ENCODE results near the gene CITED4.

Gene CITED4

DNA sequence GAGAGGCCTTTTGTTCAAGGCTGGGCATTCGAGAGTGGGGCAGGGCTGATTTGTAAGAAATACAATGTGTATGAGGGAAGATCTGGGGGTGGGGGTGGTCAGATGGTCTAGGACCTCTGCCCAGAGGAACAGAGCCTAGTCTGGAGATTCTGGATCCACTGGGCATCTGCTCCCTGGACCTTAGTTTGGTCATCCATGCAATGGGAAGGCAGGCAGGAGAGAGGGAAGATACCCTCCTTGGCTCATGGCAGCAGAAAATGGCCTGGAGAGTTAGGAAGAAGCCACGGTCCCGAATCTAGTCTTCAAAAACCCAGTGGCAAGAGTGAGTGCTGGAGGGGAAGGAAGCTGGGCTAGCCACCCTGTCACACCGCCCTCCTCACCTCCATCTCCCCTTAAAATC, 38.8 kb downstream of the CITED4 start:
- DNase-seq (ENCODE audit: extremely low read depth, low read depth) = no peak
- TF ChIP-seq, protein P1, sequence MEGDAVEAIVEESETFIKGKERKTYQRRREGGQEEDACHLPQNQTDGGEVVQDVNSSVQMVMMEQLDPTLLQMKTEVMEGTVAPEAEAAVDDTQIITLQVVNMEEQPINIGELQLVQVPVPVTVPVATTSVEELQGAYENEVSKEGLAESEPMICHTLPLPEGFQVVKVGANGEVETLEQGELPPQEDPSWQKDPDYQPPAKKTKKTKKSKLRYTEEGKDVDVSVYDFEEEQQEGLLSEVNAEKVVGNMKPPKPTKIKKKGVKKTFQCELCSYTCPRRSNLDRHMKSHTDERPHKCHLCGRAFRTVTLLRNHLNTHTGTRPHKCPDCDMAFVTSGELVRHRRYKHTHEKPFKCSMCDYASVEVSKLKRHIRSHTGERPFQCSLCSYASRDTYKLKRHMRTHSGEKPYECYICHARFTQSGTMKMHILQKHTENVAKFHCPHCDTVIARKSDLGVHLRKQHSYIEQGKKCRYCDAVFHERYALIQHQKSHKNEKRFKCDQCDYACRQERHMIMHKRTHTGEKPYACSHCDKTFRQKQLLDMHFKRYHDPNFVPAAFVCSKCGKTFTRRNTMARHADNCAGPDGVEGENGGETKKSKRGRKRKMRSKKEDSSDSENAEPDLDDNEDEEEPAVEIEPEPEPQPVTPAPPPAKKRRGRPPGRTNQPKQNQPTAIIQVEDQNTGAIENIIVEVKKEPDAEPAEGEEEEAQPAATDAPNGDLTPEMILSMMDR (IDR thresholded peaks at IDR 0.05; ENCODE audit: low read depth, low read length, missing control alignments) = no peak
- H3K4me3 ChIP-seq (replicated peaks; ENCODE audit: low read depth, low read length) = no peak overlapping the region

DNA sequence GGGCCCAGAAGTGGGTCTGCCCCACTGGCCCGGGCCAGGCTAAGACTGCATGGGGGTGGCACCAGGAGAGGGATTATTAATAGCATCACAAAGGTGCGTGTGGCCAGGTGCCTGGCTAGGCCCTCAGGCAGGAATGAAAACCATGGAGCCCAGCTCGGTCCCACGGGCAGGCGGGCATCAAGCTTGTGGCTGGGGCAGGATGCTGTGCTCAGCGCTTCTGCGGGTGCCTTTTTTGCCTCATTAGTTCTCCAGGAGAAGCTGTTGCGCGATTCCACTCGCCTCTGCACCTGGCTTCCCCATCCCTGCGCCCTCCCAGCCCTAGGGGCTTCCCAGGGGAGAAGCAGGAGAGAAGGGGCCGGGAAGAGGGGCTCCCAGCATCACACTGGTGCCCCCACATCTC, 39.3 kb downstream of the CITED4 start:
- TF ChIP-seq, protein P1 (IDR thresholded peaks at IDR 0.05; ENCODE audit: low read depth, low read length, missing control alignments) = no peak
- H3K4me3 ChIP-seq (replicated peaks; ENCODE audit: low read depth, low read length) = no peak overlapping the region
- DNase-seq (ENCODE audit: extremely low read depth, low read depth) = no peak

DNA sequence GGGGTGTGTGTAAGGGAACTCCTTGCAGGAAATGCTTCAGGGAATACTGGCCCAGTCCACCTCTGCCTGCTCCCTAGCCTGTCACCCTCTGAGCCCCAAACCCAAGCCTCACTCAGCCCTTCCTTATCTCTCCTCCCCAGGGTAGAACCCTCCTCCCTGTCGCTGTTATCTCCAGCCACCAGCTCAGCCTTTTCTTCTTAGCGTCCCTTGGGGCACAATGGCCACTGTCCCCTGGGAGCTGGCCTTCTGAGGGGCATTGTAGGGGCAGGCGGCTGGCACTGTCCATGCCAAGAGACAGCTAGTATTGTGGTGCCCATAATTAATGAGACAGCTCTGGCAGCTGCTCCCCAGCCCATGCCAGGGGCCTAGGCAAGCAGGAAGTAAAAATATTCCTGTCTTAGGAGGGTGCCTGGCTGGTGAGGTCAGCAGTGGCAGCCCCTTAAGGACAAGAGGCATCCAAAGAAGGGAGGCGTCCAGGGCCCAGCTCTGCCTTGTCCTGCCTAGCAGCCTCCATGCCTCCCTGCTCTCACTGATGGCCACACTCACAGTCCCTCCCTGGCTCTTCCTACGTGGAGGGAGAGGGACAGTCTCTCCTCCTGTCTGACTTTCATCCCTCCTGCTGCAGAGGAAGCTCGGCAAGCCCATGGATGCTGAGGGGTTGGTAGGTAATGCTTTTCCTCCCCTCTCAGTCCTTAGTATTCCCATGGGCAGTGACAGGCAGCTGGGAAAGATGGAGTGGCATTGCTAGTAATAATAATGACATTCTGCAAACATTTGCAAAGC, 41.1 kb downstream of the CITED4 start:
- no peak overlapping the region for H3K4me3 ChIP-seq (replicated peaks; ENCODE audit: low read depth, low read length)
- TF ChIP-seq, protein P1 (IDR thresholded peaks at IDR 0.05; ENCODE audit: low read depth, low read length, missing control alignments) = no peak
- DNase-seq (ENCODE audit: extremely low read depth, low read depth) = no peak

DNA sequence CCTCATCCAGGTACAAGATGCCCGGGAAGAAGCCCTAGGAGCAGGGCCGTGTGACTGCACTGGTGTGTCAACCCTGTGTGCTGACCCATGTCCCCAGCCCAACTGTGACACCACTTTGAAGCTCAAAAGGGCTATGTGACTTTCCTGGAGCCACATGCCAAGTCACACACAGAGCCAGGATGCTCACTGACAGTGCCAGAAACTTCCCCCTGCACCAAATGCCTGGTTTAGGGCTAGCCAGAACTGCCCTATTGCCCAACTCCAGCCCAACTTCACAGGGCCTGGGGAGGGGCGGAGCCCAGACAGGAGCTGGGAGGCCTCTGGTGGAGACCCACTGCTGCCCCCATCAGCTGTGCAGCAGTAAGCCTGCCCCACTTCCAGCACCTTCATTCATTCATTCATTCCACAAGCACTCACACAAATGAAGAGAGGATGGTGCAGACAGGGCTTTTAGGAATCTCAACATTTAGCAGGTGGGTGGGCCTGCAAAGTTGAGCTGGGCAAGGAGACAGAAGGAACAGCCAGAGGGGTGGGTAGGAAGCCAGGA, 41.8 kb downstream of the CITED4 start:
- no peak overlapping the region for H3K4me3 ChIP-seq (replicated peaks; ENCODE audit: low read depth, low read length)
- TF ChIP-seq, protein P1 (IDR thresholded peaks at IDR 0.05; ENCODE audit: low read depth, low read length, missing control alignments) = no peak
- no peak for DNase-seq (ENCODE audit: extremely low read depth, low read depth)

DNA sequence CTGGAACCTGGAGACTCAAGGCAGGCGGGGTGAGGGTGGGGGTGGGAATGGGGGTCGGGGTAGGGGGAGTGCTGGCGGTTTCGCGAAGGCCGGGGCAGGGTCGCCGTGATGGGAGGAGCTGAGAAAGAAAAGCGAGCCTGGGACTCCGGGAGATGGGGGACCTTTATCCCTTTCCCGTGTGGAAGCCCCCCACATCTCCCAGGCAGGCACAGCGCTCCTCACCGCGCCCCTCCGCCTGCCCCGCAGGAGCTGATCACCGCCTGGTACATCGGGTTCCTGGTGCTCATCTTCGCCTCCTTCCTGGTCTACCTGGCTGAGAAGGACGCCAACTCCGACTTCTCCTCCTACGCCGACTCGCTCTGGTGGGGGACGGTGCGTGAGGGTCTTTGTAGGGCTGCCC, 43.1 kb downstream of the CITED4 start:
- TF ChIP-seq, protein P1 (IDR thresholded peaks at IDR 0.05; ENCODE audit: low read depth, low read length, missing control alignments) = no peak
- no peak overlapping the region for H3K4me3 ChIP-seq (replicated peaks; ENCODE audit: low read depth, low read length)
- DNase-seq (ENCODE audit: extremely low read depth, low read depth) = no peak

DNA sequence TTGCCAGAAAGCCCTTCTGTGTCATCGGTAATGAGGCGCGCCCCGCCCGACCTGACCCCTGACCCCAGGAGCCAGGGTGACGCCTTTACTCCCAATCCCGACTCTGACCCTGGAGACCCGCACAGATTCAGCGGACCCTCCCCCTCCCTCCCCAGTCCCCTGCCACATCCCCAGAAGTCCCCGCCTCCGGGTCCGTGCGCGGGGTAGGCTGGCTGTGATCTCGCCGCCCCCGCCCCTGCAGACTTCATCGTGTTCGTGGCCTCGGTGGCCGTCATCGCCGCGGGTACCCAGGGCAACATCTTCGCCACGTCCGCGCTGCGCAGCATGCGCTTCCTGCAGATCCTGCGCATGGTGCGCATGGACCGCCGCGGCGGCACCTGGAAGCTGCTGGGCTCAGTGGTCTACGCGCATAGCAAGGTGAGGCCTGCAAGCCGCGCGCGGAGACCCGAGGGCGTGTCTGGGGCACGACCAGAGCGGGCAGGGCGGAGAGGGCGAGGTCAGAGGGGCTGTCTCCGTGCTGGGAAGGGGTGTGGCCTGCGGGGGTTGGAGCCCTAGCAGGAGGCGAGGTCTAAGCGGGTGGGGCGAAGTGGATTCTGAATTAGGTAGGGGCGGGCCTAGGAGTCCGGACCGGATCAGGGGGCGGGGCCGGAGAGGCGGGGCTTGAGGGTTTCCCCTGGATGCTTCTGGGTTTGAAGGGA, 43.8 kb downstream of the CITED4 start:
- TF ChIP-seq, protein P1 (IDR thresholded peaks at IDR 0.05; ENCODE audit: low read depth, low read length, missing control alignments) = no peak
- peak; percentile 9 for DNase-seq (ENCODE audit: extremely low read depth, low read depth)
- peak overlapping the region; percentile 34 for H3K4me3 ChIP-seq (replicated peaks; ENCODE audit: low read depth, low read length)
